HG03280 (cell line): Measurements from ENCODE around the gene ZNF410.

Experiments used
- ATAC-seq: cut with Tn5 transposase; IDR thresholded peaks from one replicate; pipeline ENCODE4 v1.9.1; 2021; ENCODE audit warnings: mild to moderate bottlenecking, moderate library complexity; ENCODE audit not compliant: unreplicated experiment

ZNF410 gene

DNA sequence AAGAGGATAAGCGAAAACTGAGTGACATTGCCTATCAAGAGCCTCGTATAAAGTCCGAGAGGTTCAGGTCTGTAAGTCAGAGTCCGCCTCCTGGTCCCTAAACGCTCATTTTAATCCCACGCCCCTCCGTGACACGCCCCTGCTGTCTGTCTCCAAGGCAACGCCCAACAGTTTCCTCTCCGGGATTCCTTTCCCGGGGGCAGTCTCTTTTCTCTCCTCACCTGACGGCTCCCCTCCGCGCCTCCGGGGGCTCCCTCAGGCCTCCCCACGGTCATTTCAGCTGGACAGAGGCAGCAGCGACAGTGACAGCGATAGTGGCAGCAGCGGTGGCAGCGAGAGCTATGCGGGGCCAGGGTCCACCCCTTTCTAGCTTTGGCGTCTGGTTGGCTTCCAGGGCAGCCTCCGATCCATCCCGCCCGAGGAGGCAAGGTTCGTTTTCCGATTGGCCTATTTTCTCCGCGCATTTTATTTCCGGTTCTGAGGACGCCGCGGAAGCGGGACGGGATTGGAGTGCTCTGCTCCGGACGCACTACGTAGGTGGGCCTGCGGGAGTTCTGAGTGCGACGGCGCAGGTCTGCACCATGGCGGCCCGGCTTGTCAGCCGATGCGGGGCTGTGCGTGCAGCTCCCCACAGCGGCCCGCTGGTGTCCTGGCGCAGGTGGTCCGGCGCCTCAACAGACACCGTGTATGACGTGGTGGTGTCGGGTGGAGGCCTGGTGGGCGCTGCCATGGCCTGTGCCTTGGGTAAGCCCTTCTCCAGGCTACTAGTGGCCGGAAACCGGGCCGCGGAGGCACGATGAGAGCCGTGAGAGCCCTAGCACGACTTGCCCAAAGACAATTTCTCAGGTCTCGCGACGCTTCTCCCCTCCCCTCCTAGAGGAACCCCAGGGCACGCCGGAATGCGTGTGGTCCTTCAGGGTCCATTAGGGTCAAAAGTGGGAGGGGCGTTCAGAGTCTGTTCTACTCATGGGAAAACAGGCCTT is 63.4 kb downstream of the ZNF410 start, which contains the start of the genes COQ6 and FAM161B:
TSS of gene COQ6 (plus strand) at position 551 of the 983 bp plus-strand sequence. CDS start at position 582, 31 bp downstream.
TSS of gene FAM161B (minus strand) at position 343 of the 983 bp plus-strand sequence. CDS start at position 275, 68 bp downstream.
- ATAC-seq: peak; percentile 87

DNA sequence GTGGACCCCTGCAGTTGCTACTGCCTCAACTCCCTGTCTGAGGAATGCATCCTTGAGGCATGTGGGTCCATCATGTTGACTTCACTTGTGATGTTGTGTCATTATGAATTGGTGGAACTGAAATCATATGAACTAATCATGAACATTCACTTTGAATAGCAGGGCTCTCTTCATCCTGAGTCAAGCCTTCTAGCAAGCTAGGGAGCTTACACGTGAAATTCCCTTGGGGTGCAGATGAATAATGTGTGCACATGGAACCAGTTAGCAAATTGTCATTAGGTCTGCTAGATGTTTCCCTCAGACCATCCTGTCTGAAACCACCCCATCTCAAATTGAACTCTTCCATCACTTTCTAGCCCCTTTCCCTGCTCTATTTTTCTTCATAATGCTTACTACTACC is 67.1 kb downstream of the ZNF410 start:
- ATAC-seq: no peak

DNA sequence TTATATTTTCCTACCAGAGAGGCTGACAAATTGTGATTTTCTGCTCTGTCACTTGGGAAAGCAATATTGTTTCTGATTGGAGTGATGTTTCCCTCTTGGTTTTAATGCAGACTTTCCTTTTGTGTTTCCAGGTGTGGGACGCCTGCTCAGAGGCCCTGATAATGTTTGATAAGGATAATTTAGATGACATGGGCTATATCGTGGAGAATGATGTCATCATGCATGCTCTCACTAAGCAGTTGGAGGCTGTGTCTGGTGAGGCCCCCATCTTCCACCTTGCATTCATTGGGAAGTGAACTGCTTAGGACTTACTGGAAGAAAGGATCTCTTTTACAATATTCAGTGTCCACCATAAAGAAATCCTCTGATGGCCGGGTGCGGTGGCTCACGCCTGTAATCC is 69.0 kb downstream of the ZNF410 start:
- ATAC-seq: no peak

DNA sequence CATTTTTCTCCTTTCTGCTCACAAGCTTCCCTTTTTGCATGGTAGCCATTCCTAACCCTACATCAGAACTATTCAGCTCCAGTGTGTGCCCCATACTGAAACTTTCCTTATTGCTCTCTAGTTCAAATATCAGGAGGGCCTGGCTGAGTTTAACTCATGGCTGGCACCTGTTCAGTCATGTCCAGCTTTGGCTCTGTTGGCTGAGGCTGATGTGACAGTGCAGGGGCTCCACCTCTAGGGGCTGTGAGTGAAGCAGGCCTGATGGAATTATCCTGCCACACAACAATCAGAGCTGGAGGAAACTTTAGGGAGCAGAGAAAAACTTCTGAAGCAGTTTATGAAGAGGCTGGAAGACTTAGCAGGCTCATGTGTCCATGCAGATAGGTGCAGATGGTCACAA is 71.9 kb downstream of the ZNF410 start:
- ATAC-seq: no peak

DNA sequence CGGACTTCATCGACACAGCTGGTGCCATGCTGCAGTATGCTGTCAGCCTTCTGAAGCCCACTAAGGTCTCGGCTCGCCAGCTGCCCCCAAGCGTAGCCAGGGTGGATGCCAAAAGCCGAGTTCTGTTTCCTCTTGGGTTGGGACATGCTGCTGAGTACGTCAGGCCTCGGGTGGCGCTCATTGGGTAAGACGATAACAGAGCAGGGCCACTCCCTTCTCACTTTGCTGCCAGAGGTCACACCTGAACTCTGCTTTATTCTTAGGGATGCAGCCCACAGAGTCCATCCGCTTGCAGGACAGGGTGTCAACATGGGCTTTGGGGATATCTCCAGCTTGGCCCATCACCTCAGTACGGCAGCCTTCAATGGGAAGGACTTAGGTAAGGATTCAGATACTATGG is 74.5 kb downstream of the ZNF410 start:
- ATAC-seq: no peak

DNA sequence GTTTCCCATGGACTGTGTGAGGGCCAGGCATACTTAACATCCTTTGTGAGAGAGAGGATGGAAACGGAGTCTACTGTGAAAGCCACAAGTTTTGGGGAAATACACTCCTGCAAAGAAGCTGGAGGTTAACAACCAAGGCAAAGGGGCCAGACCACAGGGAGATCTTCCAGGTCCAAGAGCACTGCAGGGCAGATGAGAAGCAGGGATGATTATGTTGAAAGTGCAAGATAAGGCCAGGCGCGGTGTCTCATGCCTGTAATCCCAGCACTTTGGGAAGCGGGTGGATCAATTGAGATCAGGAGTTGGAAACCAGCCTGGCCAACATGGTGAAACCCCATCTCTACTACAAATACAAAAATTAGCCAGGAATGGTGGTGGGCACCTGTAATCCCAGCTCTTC is 78.6 kb downstream of the ZNF410 start:
- ATAC-seq: no peak

DNA sequence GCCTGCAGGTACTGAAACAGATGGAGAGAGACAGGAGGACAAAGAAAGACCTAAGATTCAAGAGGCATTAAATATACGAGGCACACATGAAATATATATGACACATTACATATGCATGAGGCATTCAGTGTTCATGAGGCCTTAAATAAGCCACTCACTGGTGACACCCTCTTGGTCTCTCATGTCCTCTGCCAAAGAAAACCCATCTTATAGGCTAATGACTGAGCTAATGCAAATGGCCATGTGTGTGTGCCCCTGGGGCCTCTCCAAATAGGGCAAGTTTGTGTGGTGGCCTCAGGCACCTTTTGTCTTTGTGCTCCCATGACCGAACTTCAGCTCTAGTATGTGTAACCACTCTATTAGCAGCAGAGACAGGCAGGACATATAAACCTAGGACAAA is 82.2 kb downstream of the ZNF410 start:
- ATAC-seq: no peak

DNA sequence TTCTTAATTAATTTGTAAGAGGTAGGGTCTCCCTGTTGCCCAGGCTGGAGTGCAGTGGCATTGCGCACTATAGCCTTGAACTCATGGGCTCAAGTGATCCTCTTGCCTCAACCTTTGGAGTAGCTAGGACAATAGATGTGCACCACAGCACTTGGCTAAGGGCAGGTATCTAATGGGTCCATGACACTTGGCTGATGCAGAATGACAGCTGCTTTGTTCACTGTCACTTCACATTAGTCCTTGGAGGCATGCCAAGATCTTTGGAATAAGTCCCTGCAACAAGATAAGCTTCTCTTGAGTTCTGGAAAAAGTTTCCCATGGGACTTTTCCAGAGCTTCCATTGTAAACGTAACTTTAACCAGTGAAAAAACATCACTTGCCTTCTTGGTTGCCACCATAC is 86.8 kb downstream of the ZNF410 start:
- no peak for ATAC-seq

DNA sequence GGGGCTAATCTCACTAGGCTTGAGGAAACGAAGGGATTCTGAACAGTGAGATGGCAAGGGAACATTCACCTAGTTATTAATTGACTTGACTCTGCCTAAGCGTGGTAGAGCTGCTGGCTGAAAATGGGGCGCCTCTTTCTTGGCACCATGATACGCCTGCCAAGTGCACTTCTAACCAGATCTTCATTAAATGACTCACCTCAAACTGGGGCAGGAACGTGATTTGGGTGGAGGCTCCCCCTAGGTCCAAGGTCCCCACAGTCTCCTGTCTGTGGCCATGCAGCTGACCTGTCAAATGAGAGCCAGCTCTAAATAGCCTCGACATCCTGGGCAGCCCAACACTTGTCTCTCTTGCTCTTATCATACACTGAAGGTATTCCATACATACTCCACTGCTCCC is 89.5 kb downstream of the ZNF410 start:
- ATAC-seq: no peak

DNA sequence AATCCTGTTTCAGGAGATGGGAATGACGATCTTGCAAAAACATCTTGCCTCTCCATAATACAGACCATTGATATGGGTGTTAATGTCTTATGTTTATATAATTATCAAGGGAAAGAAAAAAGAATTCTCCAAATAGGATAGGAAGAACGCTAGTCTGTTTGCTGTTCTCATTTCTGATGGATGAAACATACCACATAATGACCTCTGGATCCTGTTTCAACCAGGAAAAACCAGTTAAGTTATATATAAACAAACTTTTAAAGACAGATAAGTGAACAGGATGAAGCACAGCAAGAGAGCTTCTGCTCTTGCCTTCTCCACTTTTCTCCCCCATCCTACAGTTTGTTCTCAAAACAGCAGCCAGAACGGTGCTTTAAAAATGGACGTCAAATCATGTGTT is 91.2 kb downstream of the ZNF410 start:
- ATAC-seq: no peak
